NCI-H128 (cell line): ENCODE measurements around the gene TTYH2.

Experiments
- DNase-seq: peaks from one replicate; lab custom pipeline; 2025; ENCODE audit not compliant: unreplicated experiment; lab: John Stamatoyannopoulos, UW

The TTYH2 gene

DNA sequence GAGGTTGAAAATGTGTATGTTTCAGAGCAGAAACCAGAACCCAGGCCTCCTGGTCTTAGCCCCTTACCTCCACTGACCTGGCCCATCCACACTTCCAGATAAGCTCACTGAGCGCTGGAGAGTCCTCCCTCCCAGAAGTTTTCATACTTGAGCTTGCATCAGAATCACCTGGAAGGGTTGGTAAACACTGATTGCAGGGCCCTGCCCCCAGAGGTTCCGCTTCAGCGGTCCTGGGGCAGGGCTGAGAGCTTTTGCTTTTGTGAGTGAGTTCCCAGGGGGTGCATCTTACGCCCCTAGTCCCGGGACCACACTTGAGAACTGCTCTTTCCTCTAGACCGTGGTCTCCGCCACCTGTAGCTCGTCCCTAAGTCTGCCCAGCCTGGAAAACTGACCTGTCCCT is 20.6 kb downstream of the TTYH2 start:
- DNase-seq: no peak

DNA sequence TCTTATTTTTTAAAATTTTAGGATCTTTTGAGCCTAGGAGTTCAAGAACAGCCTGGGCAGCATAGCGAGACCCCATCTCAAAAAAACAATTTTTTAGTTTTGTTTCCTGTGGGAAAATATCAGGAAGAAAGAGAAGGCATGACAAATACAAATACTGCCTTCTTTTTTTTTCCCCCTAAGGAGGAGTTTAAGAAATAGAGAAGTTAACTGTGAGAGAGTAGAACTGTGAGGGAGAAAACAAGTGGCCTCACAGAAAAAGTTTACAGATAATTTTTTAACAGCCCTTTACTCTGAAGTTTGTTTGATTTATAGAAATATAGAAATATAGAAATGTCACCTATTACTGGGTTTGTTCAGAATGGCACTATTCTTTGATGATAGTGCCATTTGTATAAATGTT is 21.1 kb downstream of the TTYH2 start:
- no peak for DNase-seq

DNA sequence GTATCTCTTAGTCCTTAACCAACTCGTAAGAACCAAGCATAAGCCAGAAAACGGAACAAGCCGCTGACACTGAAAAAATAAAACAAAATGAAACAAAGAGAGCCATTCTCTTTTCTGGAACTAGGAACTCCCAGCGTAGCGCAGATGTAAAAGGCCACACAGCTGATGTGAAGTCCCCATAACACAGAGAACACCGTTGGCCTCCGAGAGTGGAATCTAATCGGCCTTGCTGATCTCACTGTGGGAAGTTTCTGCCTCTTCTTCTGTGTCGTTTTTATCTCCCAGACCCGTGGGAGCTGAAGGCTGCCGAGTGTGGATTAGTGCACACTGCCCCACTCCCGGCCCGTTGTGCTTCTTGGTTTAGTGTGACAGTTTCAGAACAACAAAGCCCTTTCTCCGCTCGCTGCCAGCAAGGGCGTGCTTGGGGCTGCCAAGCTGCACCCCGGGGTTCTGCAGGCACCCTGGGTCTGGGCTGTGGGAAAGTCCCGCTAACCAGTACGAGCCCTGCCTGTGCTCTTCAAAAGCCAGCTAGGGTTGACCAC is 21.7 kb downstream of the TTYH2 start:
- DNase-seq: no peak

DNA sequence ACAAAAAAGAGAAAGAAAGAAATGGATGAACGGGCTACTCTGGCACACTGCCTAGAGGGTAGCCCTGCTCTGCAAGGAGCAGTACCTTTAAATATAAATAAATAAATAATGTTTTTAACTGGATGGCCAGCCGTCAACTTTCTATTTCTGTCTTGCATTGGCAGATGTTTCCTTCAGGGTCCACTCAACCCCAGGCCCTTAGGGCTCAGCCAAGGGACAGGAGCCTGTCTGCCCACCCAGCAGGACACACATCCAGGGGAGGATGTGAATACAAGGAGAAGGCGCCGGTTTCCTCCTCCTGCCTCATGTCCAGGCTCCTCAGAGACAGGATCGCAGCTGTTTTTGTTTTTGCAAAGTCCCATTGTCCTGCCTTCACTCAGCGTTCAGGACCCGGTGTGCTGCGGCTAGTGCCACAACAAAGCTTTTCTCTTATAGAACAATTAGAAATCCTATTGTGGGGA is 22.6 kb downstream of the TTYH2 start:
- DNase-seq: no peak

DNA sequence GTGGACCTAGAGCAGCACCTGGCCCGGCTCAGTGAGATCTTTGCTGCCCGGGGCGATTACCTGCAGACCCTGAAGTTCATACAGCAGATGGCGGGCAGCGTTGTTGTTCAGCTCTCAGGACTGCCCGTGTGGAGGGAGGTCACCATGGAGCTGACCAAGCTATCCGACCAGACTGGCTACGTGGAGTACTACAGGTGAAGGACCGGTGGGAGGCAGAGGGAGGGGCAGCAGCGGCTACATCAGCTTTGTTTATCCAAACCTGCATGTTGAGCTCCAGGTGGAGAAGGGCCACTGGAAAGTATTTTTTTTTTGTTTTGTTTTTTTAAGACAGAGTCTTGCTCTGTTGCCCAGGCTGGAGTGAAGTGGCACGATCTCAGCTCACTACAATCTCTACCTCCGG is 23.9 kb downstream of the TTYH2 start:
- DNase-seq: no peak

DNA sequence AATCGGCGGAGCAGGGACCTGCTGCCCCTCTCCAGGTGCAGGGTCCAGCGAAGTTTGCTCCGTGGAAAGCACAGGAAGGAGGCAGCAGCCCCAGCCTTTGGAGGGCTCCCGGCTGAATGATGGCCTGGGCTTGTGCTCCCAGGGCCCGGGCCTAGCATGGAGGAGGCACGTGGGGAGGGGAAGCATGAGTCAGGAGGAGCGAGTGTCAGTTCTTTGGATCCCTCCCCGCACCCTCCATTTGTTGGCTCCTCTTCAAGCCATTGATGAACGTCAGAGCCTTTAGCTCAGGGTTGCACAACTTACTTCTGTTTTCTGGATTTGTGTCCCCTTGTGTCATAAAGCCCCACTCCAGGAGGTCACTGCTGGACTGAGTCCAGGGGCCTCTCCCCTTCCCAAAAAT is 25.8 kb downstream of the TTYH2 start:
- no peak for DNase-seq

DNA sequence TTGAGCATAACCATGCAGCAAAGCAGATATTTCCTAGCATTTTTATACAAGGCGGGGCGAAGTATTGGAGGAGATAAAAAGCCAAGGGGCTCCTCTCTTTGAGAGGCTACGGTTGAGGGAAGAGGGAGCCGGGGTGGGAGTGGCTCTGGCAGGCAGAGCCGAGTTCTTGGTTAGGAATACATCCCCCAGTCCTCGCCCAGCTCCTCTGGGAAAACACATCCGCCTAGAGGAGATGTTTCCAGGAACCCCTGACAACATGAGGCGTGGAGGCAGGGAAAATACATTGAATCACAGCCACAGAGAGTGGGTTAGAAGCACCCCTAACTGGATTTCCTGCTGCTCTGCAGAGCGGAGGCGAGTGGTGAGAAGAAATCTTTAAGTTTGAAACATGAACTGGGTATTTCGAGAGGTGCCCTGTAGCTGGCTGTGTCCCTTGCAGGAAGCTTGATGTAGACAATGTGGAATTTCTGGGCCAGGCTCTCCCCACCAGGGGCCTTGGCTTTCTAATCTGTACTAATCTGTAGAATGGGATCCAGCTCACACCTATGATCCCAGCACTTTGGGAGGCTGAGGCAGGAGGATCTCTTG is 27.3 kb downstream of the TTYH2 start:
- DNase-seq: no peak

DNA sequence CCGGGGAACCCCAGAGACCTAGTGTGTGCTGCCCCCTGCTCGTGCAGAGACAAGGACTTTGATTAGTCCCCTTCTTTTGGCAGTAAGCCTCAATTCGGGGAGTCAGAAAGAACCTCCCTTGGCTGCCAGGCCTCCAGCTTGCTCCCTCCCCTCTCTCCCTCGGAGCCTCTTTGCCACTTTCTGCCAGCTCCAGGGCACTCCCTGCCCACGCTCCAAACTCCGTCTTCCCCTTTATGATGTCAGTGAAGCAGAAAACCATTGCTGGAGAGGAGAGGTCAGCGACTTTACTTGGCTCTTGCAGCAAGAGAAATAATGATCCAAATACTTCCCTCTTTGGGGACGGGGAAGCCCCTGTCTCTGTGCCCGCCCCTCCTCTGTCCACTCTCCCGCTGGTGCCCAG is 28.1 kb downstream of the TTYH2 start:
- DNase-seq: no peak

DNA sequence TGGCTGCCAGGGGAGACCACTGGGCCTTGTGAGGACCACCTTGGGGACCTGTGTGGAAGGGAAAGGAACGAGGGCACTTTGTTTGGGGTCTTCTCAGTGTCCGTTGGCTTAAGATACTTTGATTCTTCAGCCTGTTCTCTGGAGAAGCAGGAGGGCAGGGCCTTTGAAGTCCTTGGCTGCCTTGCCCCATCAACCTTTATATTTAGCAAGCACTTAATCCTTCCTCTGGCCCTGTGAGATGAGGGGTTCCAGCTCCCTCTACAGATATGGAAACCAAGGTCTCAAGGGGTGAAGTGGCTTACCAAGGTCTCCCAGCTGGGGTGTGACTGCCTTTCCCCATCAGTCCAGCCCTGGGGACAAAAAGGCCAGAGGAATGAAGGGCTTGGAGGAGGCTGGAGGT is 28.5 kb downstream of the TTYH2 start:
- DNase-seq: no peak

DNA sequence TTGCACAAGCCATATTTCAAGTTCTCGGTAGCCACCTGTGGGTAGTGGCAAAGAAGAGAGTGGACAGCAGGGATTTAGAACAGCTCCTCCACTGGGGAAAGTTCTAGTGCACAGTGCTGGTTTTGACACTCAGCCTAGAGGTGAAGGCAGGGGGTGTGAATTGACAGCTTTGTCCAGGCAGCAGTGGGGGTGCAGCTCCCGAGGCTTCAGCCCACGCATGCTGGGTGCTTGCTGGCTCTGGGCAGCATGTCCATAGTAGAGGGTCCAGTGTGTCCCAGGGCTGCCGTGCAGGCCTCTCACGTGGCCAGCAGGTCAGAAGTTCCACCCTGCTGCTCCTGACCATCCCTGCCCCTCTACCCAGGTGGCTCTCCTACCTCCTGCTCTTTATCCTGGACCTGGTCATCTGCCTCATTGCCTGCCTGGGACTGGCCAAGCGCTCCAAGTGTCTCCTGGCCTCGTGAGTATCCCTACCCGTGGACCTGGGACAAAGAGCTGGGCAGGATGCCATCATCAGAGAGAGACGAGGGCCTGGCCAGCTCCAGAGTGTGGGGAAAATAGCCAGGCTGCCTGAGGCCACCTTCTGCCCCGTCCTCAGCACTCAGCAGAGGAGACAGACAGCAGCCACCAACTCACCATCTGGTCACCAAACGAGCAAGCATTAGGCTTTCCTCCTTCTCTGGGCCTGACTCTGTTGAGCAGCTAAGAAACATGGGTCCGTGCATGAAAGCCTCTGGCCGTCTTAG is 29.8 kb downstream of the TTYH2 start:
- no peak for DNase-seq

DNA sequence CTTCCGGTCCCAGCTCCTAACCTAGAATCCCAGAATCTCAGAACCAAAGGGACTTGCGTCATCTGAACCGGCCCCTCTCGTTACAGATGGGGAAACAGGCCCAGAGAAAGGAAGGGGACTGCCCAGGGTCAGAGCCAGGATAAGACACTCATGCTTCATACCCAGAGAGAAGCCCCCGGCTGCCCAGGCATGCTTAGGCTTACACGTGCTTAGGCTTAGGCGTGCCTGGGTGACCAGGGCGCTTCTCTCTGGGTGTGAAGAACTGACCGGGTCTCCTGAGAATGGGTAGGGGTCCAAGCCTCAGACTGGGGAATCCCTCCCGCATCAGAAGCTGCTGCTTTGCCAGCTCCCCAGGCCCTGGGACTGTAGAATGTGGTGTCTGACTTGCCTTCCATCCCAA is 30.8 kb downstream of the TTYH2 start:
- DNase-seq: no peak

DNA sequence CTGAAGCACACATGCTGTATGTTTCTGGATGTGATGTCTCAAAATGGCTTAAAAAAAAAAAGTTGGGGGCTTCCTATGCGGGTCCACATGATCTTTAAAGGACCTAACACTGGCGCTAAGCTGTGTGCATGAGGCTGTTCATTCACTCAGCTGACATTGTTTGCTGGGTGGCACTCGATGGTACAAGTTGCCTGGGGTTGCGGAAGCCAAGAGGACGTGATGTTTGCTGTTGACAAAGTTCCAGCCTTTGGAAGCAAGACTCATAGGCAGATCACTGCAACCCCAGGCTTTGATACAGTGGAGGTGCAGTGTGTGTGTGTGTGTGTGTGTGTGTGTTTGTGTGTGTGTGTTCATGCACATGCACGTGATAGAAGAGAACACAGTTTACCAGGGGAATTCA is 31.2 kb downstream of the TTYH2 start:
- DNase-seq: no peak

DNA sequence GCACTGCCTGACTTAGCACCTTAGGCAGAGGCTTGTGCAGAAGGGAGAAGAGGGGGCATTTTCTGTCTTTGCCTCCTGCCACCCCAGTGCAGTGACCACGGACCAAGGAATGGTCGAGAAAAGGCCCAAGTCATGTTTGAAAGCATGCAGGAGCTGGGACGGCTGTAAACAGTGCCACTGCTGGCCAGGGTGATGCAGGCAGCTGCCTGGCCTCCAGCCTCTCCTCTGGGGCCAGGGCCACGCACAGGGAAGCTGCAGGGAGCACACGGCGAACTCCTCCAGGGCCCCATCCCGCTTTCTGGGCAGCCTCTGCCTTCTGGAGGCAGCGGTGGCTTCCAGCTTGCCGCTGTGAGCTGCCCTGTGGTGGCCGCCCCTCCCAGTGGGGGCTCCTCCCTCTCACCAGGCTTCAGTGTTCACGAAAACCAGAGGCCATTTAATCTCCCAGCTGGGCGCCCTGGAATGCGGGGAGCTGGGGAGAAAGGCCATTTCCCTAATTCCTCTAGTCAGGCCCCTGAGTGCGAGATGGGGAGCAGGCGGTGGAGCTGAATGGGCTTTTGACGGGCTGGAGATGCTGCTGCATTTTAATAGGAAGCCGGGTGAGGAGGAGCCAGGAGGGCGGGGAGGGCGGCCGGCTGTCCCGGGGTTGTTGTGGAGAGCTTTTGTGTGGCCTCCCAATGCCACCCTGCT is 31.9 kb downstream of the TTYH2 start:
- no peak for DNase-seq

DNA sequence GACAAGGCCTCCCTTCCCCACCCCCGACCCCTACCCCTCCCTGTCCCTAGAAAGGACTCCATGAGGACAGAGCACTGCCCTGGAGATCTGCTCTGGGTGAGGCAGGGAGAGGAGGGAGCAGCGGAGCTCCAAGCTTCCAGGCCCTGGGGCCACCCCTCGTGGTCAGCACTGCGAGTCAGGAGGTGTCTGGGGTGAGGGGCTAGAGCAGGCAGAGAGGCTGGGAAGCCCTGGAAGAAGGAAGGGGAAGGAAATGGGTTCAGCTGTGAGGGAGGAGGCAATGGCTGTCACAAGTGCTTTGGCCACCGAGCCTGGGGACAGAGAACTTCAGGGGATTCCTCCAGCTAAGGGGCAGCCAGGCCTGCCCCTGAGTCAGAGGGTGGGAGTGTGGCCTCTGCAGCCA is 32.5 kb downstream of the TTYH2 start:
- no peak for DNase-seq

DNA sequence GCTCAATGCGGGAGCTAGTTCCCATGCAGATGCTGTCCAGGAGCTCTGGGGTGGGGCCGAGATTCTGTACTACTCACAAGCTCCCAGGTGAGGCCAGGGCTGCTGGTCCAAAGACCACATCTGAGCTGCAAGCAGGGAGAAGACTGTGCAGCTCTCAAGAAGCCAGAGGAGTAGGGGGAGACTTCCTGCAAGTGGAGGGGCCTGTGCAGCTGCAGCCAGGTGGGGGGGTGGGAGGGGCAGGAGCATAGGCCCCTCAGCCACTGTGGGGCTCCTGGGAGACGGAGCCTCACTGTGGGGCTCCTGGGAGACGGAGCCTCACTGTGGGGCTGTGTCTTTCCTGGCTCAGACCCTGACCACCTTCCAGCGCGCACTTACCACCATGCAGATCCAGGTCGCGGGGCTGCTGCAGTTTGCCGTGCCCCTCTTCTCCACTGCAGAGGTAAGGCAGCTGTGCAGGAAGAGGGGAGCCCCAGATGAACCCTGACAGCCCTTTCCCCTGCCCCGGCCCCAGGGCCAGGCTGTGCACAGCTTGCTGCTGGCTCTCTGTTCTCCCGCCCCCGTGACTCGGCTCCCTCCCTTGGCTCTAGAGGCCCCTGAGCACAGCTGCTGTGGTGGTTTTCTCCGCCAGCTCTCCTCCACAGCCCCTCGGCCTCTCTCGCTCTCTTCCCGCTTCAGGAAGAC is 36.4 kb downstream of the TTYH2 start:
- no peak for DNase-seq

DNA sequence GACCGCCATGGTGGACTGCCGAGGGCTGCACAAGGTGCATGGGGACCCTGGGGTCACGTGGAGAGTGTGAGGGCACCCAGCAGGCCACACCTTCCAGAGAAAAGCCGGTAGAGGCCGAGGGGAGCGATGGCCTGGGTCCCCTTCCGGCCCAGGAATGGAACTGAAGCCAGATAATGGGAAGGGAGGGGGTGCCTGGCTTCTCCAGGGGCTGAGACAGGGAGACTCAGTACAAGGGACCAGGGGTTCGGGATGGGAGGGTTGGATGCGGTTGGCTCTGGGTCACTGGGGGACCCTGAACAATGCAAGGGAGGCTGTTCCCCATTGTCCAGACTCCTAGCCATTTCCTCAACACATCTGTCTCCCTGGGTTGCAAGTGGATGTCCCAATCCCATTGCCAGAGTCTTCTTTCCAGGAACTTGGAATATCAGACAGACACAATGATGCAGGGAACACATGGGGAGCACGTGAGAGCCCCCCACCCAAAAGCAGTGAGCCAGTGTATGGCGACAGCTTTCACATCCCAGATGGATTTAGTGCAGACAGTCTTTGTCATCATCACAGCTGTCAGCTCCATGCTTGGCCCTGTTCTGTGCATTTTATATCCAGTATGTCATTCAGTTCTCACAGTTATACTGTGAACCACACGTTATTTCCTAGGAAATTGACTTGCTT is 37.1 kb downstream of the TTYH2 start:
- DNase-seq: no peak

DNA sequence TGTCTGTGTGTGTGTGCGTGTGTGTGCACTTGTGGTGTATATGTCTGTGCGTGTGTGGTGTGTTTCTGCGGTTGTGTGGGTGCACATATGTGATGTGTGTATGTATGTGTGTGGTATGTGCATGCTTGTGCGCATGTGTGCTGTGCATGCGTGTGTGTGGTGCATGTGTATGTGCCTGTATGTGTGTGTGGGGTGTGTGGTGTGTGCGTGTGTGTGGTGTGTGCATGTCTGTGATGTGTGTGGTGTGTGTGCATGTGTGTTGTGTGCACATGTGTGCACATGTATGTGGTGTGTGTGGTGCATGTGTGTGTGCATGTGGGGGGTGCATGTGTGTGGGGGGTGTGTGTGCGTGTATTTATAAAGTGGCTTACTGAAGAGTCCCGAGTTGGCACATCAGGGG is 37.7 kb downstream of the TTYH2 start:
- DNase-seq: no peak

DNA sequence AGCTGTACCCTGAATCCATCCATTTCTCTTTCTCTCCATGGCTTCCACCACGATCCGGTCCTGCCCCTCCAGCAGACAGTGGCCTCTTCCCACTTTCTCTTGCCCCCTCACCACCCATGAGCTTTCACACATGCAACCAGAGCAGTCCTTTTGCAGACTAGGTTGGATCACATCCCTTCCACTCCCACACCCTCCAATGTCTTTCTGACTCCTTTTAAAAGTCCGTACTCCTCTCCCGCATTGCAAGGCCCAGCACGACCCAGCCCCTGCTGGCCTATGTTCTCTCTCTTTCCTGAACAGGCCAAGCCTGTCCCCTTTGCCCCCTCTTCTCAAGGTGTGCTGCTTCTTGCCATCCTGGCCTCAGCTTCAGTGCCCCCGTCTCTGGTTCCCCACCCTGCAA is 38.2 kb downstream of the TTYH2 start:
- no peak for DNase-seq

DNA sequence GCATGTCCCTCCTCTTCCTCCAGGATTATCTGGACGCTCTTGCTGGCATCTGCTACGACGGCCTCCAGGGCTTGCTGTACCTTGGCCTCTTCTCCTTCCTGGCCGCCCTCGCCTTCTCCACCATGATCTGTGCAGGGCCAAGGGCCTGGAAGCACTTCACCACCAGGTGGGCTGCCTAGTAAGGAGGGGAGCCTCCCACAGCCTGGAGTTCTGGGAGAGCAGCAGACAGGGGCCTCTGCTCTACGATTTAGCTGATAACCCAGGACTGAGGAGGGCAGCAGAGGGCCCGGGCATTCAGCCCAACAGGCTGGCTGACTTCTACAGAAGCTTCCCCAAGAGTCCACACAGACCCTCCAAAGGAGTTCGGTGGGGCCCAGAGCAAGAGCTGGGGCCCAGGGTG is 38.8 kb downstream of the TTYH2 start:
- DNase-seq: no peak

DNA sequence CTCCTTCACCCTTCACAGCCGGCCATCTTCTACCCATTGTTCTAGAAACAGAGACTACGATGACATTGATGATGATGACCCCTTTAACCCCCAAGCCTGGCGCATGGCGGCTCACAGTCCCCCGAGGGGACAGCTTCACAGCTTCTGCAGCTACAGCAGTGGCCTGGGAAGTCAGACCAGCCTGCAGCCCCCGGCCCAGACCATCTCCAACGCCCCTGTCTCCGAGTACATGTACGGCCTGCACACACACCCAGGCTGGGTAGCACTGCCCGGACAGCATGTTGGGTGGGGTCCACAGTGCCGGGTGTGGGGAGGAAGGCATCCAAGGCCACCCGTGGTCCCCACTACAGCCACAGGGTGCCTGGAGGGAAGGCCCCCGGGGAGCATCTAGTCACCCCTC is 39.7 kb downstream of the TTYH2 start:
- no peak for DNase-seq

DNA sequence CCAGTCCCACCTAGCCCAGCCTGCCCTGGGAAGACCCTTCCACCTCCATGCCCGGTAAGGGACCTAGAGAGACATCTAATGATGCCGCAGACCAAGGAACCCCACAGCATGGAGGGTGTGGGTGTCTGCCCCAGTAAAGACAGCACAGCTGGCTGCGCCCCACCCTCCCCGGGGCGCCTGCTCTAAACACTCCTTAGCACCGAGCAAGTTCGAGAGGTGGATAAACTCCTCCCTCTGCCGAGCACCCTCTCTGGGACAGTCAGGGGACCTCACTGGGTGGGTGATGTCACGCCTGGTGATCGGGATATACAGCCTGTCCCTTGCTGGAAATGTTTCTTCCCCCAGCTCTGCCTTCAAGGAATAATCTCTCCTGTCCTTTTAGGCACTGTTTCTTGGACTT is 43.9 kb downstream of the TTYH2 start:
- no peak for DNase-seq
